Brain microvascular endothelial cell (primary cell): Measurements from ENCODE around the gene JUND.

Source experiments
- DNase-seq: peaks from one replicate; pipeline ENCODE4 v3.0.0-alpha.2; 2020
- H3K27ac ChIP-seq: fragments of 250-450 bp; sonication (Bioruptor Pico); 2 replicates; pipeline ENCODE4 v1.5.1; 2020; ENCODE audit warnings: mild to moderate bottlenecking, moderate library complexity
- H3K27me3 ChIP-seq: fragments of 250-450 bp; sonication (Bioruptor Pico); replicated peaks from 2 replicates; pipeline ENCODE4 v1.5.1; 2020; ENCODE audit warnings: mild to moderate bottlenecking
- H3K36me3 ChIP-seq: fragments of 250-450 bp; sonication (Bioruptor Pico); replicated peaks from 2 replicates; pipeline ENCODE4 v1.5.1; 2020; ENCODE audit warnings: mild to moderate bottlenecking
- H3K4me3 ChIP-seq: 2 replicates; pipeline ENCODE4 v1.5.1; 2011; ENCODE audit warnings: low read depth, mild to moderate bottlenecking, control low read depth, low read length, moderate library complexity
- CTCF ChIP-seq: IDR thresholded peaks from 2 replicates; pipeline ENCODE4 v1.5.1; 2011; ENCODE audit warnings: low read depth, mild to moderate bottlenecking, moderate library complexity, low read length, control low read depth, inconsistent platforms; ENCODE audit errors: missing control alignments
- in situ Hi-C: cut with HindIII; loops from 2 replicates; pipeline ENCODE4 v1.10.0; 2017; ENCODE audit warnings: low sequenced_read_pairs, low pct_ligation_motif_present

Gene JUND

GRCh38 chr19:18300930-18301717 lies 19.7 kb upstream of the JUND start:
- peak; percentile 45 for DNase-seq
- in situ Hi-C loops: no loop called here
- H3K27ac ChIP-seq: no peak overlapping the region
- H3K36me3 ChIP-seq: no peaks in the 10 kb centered on the region
- no peak for TF ChIP-seq CTCF
- no peaks in the 10 kb centered on the region for H3K27me3 ChIP-seq
- no peak overlapping the region for H3K4me3 ChIP-seq

DNA sequence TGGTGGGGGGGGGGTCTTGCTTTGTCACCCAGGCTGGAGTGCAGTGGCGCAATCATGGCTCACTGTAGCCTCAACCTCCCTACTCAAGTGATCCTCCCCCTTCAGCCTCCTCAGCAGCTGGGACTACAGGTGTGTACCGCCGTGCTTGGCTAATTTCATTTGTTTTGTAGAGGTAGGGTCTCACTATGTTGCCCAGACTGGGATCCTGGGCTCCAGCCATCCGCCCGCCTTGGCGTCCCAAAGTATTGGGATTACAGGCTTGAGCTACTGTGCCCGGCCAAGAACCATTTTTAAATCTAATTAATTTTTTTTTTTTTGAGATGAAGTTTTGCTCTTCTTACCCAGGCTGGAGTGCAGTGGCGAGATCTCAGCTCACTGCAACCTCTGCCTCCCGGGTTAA lies 18.2 kb upstream of the JUND start:
- no peak overlapping the region for H3K4me3 ChIP-seq
- DNase-seq: no peak
- H3K27ac ChIP-seq: no peak overlapping the region
- no peaks in the 10 kb centered on the region for H3K27me3 ChIP-seq
- no peaks in the 10 kb centered on the region for H3K36me3 ChIP-seq
- no peak for TF ChIP-seq CTCF
- in situ Hi-C loops: no loop called here

- no peak for DNase-seq
- no peaks in the 10 kb centered on the region for H3K36me3 ChIP-seq
- no peaks in the 10 kb centered on the region for H3K27me3 ChIP-seq
- H3K4me3 ChIP-seq: no peak overlapping the region
- in situ Hi-C loops: no loop called here
- no peak overlapping the region for H3K27ac ChIP-seq
- TF ChIP-seq CTCF: no peak
These were observed 17.2 kb upstream of the JUND start for GRCh38 chr19:18298601-18299000.

DNA sequence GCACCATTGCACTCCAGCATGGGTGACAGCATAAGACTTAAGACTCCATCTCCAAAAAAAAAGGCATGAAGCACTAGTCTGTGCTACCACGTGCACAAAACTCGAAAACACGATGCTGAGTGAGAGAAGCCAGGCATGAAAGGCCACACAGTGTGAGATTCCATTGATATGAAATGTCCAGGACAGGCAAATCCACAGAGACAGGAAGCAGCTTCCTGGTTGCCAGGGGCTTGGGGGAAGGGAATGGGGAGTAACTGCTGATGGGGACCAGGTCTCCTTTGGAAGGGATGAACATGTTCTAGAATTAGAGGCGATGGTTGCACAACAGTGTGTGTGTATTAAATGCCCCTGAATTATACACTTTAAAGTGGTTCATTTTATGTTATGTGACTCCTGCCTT lies 15.9 kb upstream of the JUND start:
- in situ Hi-C loops: no loop called here
- no peak overlapping the region for H3K4me3 ChIP-seq
- H3K27ac ChIP-seq: no peak overlapping the region
- TF ChIP-seq CTCF: no peak
- H3K27me3 ChIP-seq: no peaks in the 10 kb centered on the region
- DNase-seq: no peak
- H3K36me3 ChIP-seq: no peaks in the 10 kb centered on the region

- no peak overlapping the region for H3K27ac ChIP-seq
- no peak for TF ChIP-seq CTCF
- DNase-seq: no peak
- H3K4me3 ChIP-seq: no peak overlapping the region
- H3K36me3 ChIP-seq: no peaks in the 10 kb centered on the region
- H3K27me3 ChIP-seq: no peaks in the 10 kb centered on the region
- in situ Hi-C loops: no loop called here
These were observed 13.6 kb upstream of the JUND start for GRCh38 chr19:18295034-18295451.

DNA sequence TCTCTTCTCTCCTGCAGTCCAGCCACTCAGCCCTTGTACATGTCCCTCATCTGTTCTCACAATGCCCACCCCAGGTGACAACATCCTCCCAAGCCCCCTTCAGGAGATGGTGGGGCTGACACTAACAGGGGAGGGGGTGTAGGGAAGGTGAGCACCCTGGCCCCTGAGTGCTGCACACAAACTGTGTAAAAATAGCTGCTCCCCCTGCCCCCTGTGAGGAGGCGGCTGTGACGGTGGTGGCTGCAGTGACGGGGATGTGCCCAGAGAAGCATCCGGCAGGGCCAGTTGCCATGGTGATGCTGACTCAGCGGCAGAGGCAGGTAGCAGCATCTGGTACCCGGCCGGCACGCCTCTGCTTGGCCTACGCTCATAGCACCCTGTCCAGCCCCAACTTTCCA lies 13.0 kb upstream of the JUND start:
- Histone ChIP-seq H3K27me3 (no peaks in the 10 kb centered on the region), H3K27ac (no peak overlapping the region), H3K4me3 (no peak overlapping the region), H3K36me3 (no peaks in the 10 kb centered on the region)
- in situ Hi-C loops: no loop called here
- TF ChIP-seq CTCF: no peak
- no peak for DNase-seq
